ENCODE measurements around the gene SLC10A6. TPM values are rescaled to one million over a fixed set of nuclear protein-coding genes. Genes with fewer than 3 reads are reported as not detected.

SLC10A6 gene
- total and polyA plus RNA-seq, 9 of the 15 experiments (the other 6 are each of a cell fraction or from before 2014, with no cell fraction given), result not detected

- no peaks in the 10 kb centered on the region for H3K9me3 ChIP-seq (replicated peaks; ENCODE audit: control insufficient read depth, insufficient read depth, low read depth, low read length)
- DNase-seq (ENCODE audit: extremely low read depth in 1 of 4, low spot score in 3 of 4) (no peak), ATAC-seq (no peak), FAIRE-seq (no peak)
- WGBS (ENCODE audit: insufficient coverage, low coverage, missing lambda C conversion rate), result 0% methylated on average over 2 of the region's 2 CpGs
- POLR2A ChIA-PET, result interaction anchor here (2.0 kb wide), 1 partner anchor 10 kb away, joined by 5 read pairs; no protein-coding TSS in a partner anchor
- CTCF ChIA-PET (ENCODE audit: low intra/inter-chr PET ratio), result no interaction called here
- H3K79me2 ChIP-seq (ENCODE audit: control insufficient read depth, insufficient read depth, low read length), result no peaks in the 10 kb centered on the region
- in situ Hi-C loops (cut with MboI), result no loop called here
- H4K20me1 ChIP-seq (replicated peaks; ENCODE audit: control insufficient read depth, insufficient read depth, low read length), result no peaks in the 10 kb centered on the region
- H3K9me1 ChIP-seq (ENCODE audit: control insufficient read depth, insufficient read depth, low read length), result no peaks in the 10 kb centered on the region
- intact Hi-C loops (cut with micrococcal nuclease), result no loop called here
- TF ChIP-seq NR2F6 (CRISPR knock-in tag; IDR thresholded peaks at IDR 0.05) (no peak), FOSL1 (tag; conservative IDR thresholded peaks at IDR 0.05) (no peak), HBP1 (CRISPR knock-in tag; IDR thresholded peaks at IDR 0.05) (no peak), ZBTB11 (CRISPR knock-in tag; IDR thresholded peaks at IDR 0.05) (no peak), TOE1 (IDR thresholded peaks at IDR 0.05; ENCODE audit: borderline replicate concordance) (no peak), TOE1 (CRISPR knock-in tag; IDR thresholded peaks at IDR 0.05; ENCODE audit: borderline replicate concordance, low read depth) (no peak), ZNF449 (CRISPR knock-in tag; IDR thresholded peaks at IDR 0.05) (no peak), ZNF217 (CRISPR knock-in tag; IDR thresholded peaks at IDR 0.05) (no peak)
- H3K27me3 ChIP-seq (ENCODE audit: control insufficient read depth in 2 of 2, insufficient read depth in 2 of 2, low read length in 2 of 2), result no peaks in the 10 kb centered on the region; a peak in 1 of 5 replicates
- no peaks in the 10 kb centered on the region for H3K36me3 ChIP-seq (ENCODE audit: control insufficient read depth, insufficient read depth, low read length)
- no peak overlapping the region for H3K4me3 ChIP-seq
- no peak overlapping the region for H3K9ac ChIP-seq (ENCODE audit: insufficient read depth in 1 of 2, low read depth in 2 of 2, low read length in 2 of 2)
- H3K4me2 ChIP-seq (ENCODE audit: insufficient read depth, low read length), result no peak overlapping the region
- BruUV-seq (replicated peaks), result no TSS peak
- no peak overlapping the region for H2AFZ ChIP-seq (ENCODE audit: low read depth, low read length)
- no peaks in the 10 kb centered on the region for H3K4me1 ChIP-seq (replicated peaks in 1 of 2; ENCODE audit: control insufficient read depth in 2 of 2, insufficient read depth in 2 of 2, low read length in 2 of 2)
- H3K27ac ChIP-seq (ENCODE audit: extremely low read depth, low read depth, low read length), result no peak overlapping the region
Measured at GRCh38 chr4:86822136-86822535, 27.0 kb downstream of the SLC10A6 start.
